Lower leg skin (tissue), 4 donors: ENCODE measurements around the gene AXIN2. TPM values are rescaled to one million over a fixed set of nuclear protein-coding genes. Genes with fewer than 3 reads are reported as not detected.

Experiments
- DNase-seq, 2 donors: peaks; one replicate each; pipeline ENCODE4 v3.0.0-alpha.2; 2019; ENCODE audit warnings: low spot score in 2 of 2
- H3K4me3 ChIP-seq: fragments of 200-600 bp; sonication (generic); 2 replicates; pipeline ENCODE4 v1.5.1; 2017; ENCODE audit warnings: mild to moderate bottlenecking, low read depth; ENCODE audit not compliant: poor library complexity, severe bottlenecking
- POLR2A ChIP-seq, 2 donors: fragments of 450-650 bp; IDR thresholded peaks; one replicate each; pipeline ENCODE4 v1.6.1; 2016 to 2017; ENCODE audit warnings: antibody characterized with exemption in 2 of 2, mild to moderate bottlenecking in 1 of 2, moderate library complexity in 1 of 2
- WGBS, 2 donors: methylation state at CpG; one replicate each; pipeline ENCODE4 v1.1.5; 2018; 5-methylcytosine and 5-hydroxymethylcytosine counted together
- intact Hi-C: fragments of 100-400 bp; cut with DNase I; formaldehyde crosslinking; loops from one replicate; pipeline ENCODE4 v1.15.0; 2023; ENCODE audit warnings: low total_unique reads
- total RNA-seq, 4 donors: library from RNA; depleted of rRNA; stranded (reverse); fragments of >200 nt; gene quantifications; one replicate each; pipeline ENCODE4 v1.1.0, GENCODE V29; 2016
- TF ChIP-seq, protein P1 (sequence below), 3 donors: fragments of 450-650 bp; IDR thresholded peaks; one replicate each; pipeline ENCODE4 v1.5.1; 2016; ENCODE audit warnings: antibody characterized with exemption in 3 of 3, mild to moderate bottlenecking in 3 of 3, moderate library complexity in 2 of 3

Gene AXIN2
- total RNA-seq, 4 donors from 2014 or later = 11.7 to 16.7 (median 14.6) TPM

DNA sequence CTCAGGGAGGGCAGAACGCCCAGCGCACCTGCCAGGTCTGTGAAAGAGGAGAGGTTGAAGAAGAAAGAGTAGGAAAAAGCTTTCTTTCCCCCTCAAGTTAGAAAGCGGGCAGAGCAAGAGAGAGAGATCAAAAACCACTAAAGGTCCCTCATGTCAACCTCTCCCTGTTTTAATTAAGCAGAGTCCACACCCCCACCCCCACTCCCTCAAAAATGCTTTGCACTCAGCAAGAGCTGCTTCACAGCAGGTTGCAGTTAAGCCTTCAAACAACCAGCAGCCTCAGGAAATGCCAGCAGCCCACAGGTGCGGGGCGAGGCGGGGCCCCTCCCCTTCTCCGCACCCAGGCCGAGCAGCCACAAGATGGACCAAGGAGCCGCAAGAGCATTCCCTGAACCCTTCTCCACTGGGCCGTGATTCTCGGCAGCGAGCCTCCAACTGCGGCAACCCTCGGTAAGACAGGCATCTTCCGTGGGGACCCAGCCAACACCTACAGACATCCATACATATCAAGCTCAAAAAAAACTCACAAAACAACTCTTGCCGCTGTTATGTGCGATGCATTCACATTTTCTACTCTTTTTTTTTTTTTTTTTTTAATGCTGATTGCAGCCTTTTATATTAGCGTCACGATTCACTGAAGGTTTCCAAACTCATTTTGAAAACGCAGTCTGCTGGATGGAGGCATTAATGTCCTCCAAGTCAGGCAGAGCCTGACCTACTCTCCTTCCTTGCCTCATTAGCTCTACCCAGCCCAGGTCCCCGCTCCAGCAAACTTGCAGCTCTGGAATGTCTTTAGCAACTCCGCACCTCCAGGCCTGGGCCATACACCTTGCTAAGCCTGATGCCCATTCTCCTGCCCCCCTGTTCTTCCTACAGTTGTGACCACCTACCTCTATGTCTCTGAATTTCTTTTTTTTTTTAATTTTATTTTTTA is 66.1 kb downstream of the AXIN2 start:
- no peak overlapping the region for H3K4me3 ChIP-seq
- TF ChIP-seq POLR2A (IDR thresholded peaks at IDR 0.05) = no peak
- 30 to 32% methylated on average over 22 of the region's 22 CpGs for WGBS, 2 donors
- no peak for DNase-seq
- intact Hi-C loops = no loop called here

GRCh38 chr17:65489413-65490155 is 71.9 kb downstream of the AXIN2 start:
- DNase-seq = no peak
- H3K4me3 ChIP-seq = no peak overlapping the region
- intact Hi-C loops = no loop called here
- WGBS, 2 donors = 81 to 83% methylated on average over 7 of the region's 7 CpGs
- TF ChIP-seq, protein P1, sequence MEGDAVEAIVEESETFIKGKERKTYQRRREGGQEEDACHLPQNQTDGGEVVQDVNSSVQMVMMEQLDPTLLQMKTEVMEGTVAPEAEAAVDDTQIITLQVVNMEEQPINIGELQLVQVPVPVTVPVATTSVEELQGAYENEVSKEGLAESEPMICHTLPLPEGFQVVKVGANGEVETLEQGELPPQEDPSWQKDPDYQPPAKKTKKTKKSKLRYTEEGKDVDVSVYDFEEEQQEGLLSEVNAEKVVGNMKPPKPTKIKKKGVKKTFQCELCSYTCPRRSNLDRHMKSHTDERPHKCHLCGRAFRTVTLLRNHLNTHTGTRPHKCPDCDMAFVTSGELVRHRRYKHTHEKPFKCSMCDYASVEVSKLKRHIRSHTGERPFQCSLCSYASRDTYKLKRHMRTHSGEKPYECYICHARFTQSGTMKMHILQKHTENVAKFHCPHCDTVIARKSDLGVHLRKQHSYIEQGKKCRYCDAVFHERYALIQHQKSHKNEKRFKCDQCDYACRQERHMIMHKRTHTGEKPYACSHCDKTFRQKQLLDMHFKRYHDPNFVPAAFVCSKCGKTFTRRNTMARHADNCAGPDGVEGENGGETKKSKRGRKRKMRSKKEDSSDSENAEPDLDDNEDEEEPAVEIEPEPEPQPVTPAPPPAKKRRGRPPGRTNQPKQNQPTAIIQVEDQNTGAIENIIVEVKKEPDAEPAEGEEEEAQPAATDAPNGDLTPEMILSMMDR (IDR thresholded peaks at IDR 0.05) = no peak
- no peak for TF ChIP-seq POLR2A (IDR thresholded peaks at IDR 0.05)

- intact Hi-C loops = no loop called here
- DNase-seq = no peak
- 93 to 100% methylated on average over 1 of the region's 1 CpG for WGBS, 2 donors
- no peak for TF ChIP-seq POLR2A (IDR thresholded peaks at IDR 0.05)
- TF ChIP-seq, protein P1 (IDR thresholded peaks at IDR 0.05) = no peak
- no peak overlapping the region for H3K4me3 ChIP-seq
Observed at GRCh38 chr17:65488665-65489064, 72.8 kb downstream of the AXIN2 start.

- DNase-seq = no peak
- H3K4me3 ChIP-seq = no peak overlapping the region
- intact Hi-C loops = no loop called here
- no peak for TF ChIP-seq POLR2A (IDR thresholded peaks at IDR 0.05)
- TF ChIP-seq, protein P1 (IDR thresholded peaks at IDR 0.05) = no peak
Observed at GRCh38 chr17:65487990-65488389, 73.5 kb downstream of the AXIN2 start.

DNA sequence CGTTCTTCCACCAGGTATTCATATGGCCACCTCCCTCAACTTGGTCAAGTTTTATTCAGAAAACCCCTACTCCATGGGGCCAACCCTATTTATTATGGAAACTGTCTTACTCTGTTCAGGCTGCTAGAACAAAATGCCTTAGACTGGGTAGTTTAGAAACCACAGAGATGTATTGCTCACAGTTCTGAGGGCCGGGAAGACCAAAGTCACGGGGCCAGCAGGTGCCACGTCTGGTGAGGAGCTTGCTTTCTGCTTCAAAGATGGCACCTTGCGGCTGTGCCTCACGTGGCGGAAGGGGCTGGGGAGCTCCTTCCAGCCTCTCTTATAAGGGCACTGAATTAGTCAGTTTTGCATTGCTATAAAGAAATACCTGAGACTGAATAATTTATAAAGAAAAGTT is 74.3 kb downstream of the AXIN2 start:
- WGBS, 2 donors = 83 to 91% methylated on average over 7 of the region's 7 CpGs
- TF ChIP-seq POLR2A (IDR thresholded peaks at IDR 0.05) = no peak
- TF ChIP-seq, protein P1 (IDR thresholded peaks at IDR 0.05) = no peak
- intact Hi-C loops = no loop called here
- H3K4me3 ChIP-seq = no peak overlapping the region
- no peak for DNase-seq
